Left cardiac atrium (tissue), 4 donors: ENCODE results near the gene RHCE. TPM values are rescaled to one million over a fixed set of nuclear protein-coding genes. Genes with fewer than 3 reads are reported as not detected.
"Not testable (repeated sequence)": the region's sequence is repeated elsewhere in the genome, so short reads cannot be mapped to it uniquely, and the experiment has no call there.

ENCODE experiments used
- ATAC-seq, 2 donors: fragments of 200-7000 bp; cut with Tn5 transposase; one replicate each; pipeline ENCODE4 v1.9.1; 2020; ENCODE audit warnings: mild to moderate bottlenecking in 2 of 2, moderate library complexity in 2 of 2
- DNase-seq: peaks from one replicate; pipeline ENCODE4 v3.0.0-alpha.2; 2020
- intact Hi-C, 2 donors: fragments of 100-400 bp; cut with DNase I; formaldehyde crosslinking; loops; one replicate each; pipeline versions ENCODE4 v1.14.1 to v1.15.1; 2022 to 2023
- total RNA-seq, 2 donors: library from RNA; stranded (reverse); fragmentation: NEBNext Ultra II Directional; extraction: Animal tissue kit (Norgen Biotek cat#: 25700); gene quantifications; one replicate each; pipeline ENCODE4 v1.2.1, GENCODE V29; 2021
- donor health status: DM: no; HTN: yes; CAD: no.
- donor health status: DM: no; HTN: yes; CAD: no; lungs with severe emphysema.
- donor health status: DM: yes; HTN: yes; CAD: no.
- donor health status: Dilated cardiomyopathy.

RHCE gene
- total RNA-seq, 2 donors from 2014 or later, result 0.65 to 0.71 TPM

DNA sequence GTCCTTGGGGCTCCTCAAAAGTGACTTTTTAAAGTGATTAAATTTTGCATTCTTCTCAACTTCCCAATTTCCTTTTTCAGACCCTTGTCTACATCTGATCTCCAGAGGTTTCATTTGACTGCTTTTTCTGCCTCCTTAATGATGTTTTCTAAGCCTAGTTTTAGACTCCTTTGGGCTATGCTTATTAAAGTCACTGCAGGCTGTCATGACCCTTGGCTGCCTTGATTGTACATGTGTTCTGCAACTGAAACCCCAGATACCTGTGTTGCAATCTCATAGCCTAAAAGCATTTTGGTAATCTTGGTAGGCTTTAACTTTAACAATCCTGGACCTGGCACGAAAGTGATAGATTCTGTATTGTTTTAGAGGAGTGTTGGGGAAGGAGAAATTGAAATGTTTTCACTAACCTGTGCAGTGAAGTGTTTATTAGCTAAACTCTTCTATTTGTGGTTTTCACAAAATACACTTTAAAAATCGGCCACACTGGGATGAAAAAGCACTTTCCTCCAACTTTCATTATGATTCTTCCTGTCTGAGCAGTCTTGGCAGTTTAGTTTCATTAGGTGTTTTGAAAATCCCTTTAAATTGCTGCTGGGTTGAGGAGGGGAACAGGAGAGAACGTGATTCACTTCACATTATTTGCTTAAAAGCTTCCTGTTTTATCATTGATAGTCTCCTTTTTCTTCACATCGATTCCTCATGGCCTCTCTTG is 14.9 kb upstream of the RHCE start:
- intact Hi-C loops, result no loop called here
- ATAC-seq (no peak), DNase-seq (no peak)

DNA sequence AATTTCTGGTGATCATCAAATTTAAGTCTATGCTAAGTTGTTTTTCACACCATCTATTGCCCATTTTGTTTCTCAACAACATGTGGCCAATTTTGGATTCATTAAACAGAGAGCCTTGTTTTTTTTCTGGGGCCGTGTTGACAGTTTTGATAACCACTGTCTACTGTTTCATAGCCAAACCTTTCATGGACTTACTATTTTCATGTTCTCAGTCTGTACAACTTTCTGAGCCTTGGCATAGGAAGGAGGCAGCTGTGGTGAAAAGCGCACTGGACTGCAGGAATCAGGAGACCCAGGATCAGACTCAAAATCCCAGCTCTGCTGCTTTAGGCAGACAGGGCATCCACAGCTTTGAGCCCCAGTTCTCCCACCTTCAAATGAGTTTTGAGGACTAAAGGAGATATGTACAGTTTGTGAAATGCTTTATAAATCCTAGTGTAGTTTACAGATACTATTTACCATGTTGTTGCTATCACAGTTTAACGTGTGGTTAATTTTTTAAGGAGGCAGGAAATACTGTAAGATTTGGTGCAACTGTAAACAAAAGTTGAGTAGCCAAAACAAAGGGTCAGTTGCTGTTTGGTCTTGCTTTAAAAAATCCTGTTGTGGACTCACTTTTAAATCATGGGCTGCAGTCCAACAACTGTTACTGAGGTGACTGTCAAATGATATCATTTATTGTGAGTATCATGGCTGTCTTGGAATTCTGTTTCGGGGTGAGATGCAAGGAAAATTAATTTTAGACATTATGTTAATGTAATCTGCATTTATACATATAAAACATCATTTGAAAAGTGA is 13.0 kb upstream of the RHCE start:
- intact Hi-C loops, result no loop called here
- DNase-seq (no peak), ATAC-seq (no peak)

GRCh38 chr1:25432749-25433388 is 12.2 kb upstream of the RHCE start:
- intact Hi-C loops, result no loop called here
- DNase-seq (no peak), ATAC-seq (no peak)

DNA sequence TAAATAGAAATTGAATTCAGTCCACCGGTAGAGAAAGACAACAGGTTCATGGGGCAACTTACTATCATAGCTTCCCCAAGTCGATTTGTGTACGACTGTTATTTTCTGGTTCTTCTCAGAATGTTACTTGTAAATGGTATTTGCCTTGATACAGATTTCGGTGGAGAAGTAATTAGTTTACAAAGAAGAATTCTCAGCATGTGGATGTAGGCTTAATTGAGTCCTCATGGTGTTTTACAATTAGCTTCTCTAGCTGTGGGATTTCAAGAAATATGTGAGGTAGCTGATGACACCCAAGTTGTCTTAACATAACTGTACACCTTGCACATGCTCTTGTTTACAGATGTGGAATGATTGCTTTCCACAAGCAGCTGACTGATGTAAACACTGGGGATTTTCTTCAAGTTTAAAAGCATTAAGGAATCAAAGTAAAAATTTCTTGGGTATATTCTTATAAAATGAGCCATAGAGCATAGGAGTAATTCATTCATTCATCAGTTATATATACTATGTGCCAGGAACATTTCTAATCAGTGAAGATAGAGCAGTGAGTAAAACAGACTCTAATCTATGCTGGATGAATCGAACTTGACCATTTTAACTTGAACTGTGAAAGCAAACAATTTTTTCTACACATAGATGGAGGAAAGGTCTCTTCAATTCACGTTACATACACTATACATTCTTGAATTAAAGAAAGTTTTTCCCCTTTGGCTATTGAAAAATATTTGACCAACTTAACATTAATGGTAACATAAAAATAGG is 11.5 kb upstream of the RHCE start:
- intact Hi-C loops, result no loop called here
- ATAC-seq, result no peak

GRCh38 chr1:25430967-25431881 is 10.6 kb upstream of the RHCE start:
- DNase-seq (peak; percentile 35), ATAC-seq (peak; percentile 16 to 47)
- intact Hi-C loops, result no loop called here

More for the DNA sequence above, 11.5 kb upstream of the RHCE start:
- no peak for DNase-seq

- DNase-seq, result peak; percentile 96
- ATAC-seq, result peak; percentile 97 to 98
- intact Hi-C loops, result no loop called here
These were observed 9.7 kb upstream of the RHCE start, which contains the start of gene MACO1 for GRCh38 chr1:25430073-25430966. Gene MACO1 (plus strand): TSS chr1:25430897. CDS start chr1:25431099, 202 bp downstream.

DNA sequence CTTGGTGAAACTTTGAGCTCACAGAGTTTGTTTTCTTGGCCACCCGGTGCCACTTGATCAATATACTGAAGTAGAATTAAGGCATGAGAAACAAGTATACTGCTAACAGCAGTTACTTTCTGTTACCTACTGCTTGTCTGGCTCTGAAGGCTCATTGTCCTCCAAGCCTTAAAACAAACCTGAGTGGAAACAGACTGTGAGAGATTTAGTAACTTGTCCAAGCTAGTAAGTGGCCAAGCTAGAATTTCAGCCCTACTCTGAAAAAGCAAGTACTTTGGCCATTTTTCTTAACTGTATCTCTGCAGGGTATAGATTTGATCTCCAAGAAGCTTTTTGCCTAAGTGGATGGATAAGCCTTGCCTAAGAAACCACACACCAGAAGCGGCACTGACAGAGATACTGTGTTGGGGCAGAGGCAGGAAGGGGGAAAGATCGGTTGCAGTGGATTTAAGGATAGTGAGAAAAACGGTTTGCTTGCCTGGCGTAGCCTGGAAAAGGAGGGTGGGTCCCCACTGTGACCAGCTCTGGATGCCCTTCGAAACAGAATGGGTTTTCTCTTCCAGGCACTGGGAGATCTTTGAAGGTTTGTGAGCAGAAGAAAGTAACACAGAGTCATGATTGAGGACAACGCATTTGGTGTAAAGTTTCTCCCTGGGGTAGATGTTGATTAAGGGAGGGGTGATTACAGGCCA is 8.0 kb upstream of the RHCE start:
- DNase-seq, result no peak
- ATAC-seq, result no peak
- intact Hi-C loops, result no loop called here

DNA sequence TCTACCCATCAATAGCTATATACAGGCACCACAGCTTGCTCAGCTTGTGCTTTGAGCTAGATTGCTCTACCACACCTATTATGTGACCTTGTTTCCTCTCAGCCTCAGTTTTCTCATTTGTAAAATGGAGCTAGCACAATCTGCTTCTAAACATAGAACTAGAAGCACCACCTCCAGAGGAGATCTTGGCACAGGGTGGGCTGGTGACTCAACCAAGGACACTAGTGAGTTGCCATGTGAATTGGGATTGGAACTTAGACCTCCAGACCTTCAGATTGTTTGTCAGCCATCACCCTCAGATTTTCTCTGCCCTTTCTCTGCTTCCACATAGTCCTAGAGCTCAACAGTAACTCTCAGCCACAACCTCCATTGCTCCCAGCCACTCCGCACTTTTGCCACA is 7.1 kb upstream of the RHCE start:
- ATAC-seq (no peak), DNase-seq (no peak)
- intact Hi-C loops, result no loop called here

- no peak for ATAC-seq
- intact Hi-C loops, result no loop called here
These were observed 4.8 kb upstream of the RHCE start for GRCh38 chr1:25425098-25426085.

GRCh38 chr1:25423206-25423605 is 2.6 kb upstream of the RHCE start:
- DNase-seq, intact Hi-C loops, ATAC-seq: not testable (repeated sequence)

More at GRCh38 chr1:25425098-25426085, 4.8 kb upstream of the RHCE start:
- no peak for DNase-seq

DNA sequence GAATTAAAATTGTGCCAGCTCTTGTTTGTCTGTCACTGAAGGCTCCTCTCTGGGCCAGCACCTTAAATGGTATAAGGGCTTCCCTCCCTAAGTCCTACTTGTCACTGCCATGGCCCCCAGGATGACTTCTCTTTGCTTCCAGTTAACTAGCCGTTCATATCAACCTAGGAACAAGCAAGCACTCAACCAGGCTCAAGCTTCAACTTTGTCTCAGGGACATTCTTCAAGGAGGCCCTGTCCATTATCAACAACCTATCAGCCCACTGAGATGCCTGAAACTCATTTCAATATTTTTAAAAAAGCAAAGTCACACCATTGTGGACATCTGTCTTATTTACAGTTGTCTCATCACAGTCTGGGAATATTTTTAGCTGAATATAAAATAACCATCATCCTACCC is 1.3 kb downstream of the RHCE start:
- DNase-seq, ATAC-seq, intact Hi-C loops: not testable (repeated sequence)

GRCh38 chr1:25417280-25417679 is 3.3 kb downstream of the RHCE start:
- intact Hi-C loops, ATAC-seq, DNase-seq: not testable (repeated sequence)

DNA sequence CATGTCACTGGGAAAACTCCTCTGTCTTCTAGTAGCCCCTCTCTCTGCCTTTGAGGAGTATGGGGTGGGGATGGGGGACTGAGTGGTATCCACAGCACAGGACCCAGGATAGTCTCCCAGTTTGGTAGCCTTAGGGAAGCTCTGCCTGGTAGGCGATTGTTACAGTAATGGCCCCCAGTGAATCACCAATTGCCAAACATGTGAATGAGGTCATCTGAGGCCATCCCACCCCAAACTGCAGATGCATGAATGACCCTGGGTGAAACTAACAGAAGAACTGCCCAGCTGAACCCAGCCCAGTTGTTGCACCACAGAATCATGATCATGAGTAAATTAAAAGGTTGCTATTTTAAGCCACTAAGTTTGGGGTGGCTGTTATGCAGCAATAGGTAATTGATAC is 6.0 kb downstream of the RHCE start:
- intact Hi-C loops, ATAC-seq: not testable (repeated sequence)

DNA sequence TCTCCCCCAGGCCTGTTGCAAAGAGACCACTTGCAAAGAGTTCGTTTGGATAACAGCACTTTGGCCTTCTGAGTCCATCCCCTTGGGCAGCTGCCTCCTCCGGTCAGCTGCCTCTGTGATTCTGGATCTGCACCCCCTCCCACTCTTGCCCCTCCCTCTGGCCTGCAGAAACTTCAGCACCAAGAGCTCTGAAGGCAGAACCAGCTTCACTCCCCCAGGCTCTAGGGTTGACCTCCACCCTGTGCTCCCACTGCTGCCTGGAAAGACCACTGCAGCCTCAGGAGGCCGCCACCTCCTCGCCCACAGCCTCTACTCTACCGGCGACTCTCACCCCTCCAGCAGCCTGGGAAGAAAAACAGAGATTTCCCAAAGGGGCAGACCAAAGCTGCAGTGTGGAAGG is 6.5 kb downstream of the RHCE start:
- intact Hi-C loops, ATAC-seq, DNase-seq: not testable (repeated sequence)

More for the DNA sequence above, 6.0 kb downstream of the RHCE start:
- not testable (repeated sequence) for DNase-seq
